Central memory CD4-positive, alpha-beta T cell (primary cell): ENCODE data around the gene GRK1.

Source experiments
- DNase-seq: peaks from one replicate; pipeline ENCODE4 v3.0.0; 2022

The GRK1 gene

DNA sequence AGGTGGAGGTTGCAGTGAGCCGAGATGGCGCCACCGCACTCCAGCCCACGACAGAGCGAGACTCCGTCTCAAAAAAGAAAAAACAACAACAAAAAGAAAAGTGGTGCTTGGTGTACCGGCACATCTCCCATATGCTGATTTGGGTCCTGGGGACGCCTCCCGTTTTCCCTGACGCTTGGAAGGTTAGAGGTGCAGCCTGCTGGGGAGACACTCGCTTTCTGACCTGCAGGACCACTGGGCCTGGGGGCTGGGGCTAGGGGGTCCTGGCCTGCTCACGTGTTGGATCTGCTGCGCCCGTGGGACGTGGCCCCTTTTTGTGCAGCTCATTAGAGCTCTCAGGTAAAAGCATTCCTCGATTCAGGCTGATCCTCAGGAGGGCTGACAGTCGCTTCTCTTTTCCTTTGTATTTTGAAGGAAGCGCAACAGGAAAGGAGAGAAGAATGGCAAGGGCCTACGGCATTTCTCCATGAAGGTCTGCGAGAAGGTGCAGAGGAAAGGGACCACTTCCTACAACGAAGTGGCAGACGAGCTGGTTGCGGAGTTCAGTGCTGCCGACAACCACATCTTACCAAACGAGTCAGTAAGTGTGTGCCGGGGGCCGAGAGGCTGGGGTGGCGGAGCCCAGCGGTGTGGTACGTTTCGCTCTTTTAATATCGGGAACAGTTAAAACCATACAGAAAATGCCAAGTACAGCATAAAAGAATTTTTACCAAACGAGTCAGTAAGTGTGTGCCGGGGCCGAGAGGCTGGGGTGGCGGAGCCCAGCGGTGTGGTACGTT is 34.1 kb upstream of the GRK1 start:
- DNase-seq = no peak

- DNase-seq = no peak
These were observed 33.5 kb upstream of the GRK1 start for GRCh38 chr13:113633485-113633873.

DNA sequence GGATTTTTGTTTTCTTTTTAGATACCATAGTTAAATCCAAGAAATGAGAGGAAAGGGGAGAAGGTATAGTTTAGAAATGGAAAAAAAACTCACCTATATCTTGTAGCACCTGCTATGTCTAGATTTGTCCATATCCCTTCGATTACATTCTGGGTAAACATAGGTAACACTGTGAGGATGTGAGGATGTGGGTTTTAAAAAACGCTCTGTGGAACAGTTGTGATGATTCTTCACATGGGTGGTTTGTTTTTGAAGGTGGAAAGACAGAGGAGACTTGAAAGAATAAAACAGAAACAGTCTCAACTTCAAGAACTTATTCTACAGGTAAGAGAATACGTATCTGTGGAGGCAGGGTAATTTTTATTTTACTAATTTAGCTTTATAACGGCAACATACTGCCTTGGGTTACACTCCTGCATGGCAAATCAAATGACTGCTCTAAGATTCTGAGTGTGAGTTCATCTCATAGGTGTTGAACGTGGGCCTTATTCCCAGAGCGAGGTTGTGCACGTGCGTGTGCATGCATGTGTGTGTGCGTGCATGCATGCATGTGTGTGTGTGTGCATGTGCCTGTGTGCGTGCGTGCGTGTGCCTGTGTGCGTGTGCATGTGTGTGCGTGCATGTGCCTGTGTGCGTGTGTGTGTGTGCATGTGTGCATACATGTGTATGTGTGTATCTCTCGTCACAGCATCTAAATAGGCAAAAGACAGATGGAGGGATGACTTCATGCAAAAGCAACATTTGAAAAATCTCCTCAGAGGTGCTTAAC is 32.6 kb upstream of the GRK1 start:
- no peak for DNase-seq

GRCh38 chr13:113635048-113635420 is 32.0 kb upstream of the GRK1 start:
- DNase-seq = no peak

GRCh38 chr13:113635709-113636108 is 31.3 kb upstream of the GRK1 start:
- no peak for DNase-seq

GRCh38 chr13:113636266-113636963 is 30.6 kb upstream of the GRK1 start:
- no peak for DNase-seq

DNA sequence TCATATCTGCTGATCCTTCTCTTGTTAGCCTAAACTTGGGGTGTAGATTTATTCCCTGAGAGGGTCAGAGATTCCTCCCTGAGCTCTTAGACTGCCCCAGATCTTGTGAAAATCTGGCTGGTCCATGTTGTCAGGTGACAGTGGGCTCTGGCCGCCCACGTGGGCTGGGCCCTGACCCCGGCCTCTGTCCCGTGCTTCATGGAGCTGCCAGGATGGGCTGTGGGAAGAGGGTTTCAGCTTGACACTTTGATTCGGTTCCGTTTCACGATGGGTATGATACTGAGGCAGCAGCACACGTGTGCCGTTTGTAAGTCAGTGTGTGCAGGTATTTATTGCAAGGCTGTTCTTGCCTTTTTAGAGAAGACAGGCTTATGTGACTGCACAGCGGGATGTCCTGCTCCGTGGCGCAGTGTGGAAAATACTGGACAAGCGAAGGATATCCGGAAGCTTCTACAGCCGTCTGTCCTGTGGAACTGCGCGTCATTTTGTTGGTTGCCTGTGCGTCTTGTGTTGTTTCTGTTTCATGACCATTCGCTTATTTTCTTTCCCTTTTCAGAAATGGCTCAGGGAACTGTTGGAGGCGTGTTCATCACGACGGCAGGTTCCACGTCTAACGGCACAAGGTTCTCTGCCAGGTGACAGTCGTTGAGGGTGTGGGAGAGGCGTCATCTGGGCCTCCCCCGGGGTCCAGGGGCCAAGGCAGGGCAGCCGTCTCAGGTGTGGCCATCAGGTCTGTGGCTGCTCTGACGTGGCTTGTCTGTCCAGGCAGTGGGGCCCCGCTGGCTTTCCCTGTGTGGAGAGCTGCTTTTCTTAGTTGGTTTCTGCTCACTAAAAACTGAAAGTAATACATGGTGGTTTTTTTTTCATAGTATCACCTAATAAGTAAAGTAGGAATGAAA is 29.5 kb upstream of the GRK1 start:
- no peak for DNase-seq

- DNase-seq = no peak
These were observed 28.8 kb upstream of the GRK1 start for GRCh38 chr13:113638173-113638746.

- DNase-seq = no peak
These were observed 28.2 kb upstream of the GRK1 start for GRCh38 chr13:113638806-113639205.

- no peak for DNase-seq
These were observed 27.3 kb upstream of the GRK1 start for GRCh38 chr13:113639616-113640262.

GRCh38 chr13:113641426-113641825 is 25.6 kb upstream of the GRK1 start:
- no peak for DNase-seq

DNA sequence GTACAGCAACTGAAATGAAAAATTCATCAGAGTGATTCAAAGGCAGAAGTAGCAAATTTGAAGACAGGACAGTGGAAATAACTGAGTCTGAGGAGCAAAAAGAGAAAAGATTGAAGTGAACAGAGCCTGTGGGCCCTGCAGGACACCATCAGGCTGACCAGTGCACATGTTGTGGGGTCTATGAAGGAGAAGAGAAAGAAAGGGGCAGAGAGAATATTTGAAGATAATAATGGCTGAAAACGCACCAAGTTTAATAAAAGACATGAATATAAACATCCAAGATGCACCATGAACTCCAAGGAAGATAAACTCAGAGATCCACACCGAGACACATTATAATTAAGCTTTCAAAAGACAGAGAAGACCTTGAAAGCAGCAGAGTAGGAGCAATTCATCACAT is 24.5 kb upstream of the GRK1 start:
- no peak for DNase-seq

DNA sequence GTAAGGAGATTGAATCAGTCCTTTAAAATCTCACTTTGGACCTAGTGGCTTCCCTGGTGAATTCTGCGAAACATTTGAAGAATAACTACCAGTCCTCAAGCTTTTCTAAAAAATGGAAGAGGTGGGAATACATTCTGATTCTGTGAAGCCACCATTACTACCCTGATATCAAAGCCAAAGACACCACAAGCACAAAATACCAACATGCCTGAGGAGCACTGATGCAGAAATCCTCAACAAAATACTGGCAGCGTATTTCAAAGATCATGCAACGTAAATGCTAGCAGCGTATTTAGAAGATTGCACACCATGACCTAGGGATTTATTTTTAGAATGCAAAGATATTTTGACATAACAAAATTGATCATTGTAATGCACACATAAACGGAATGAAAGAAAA is 23.4 kb upstream of the GRK1 start:
- DNase-seq = no peak

GRCh38 chr13:113644800-113645199 is 22.2 kb upstream of the GRK1 start:
- no peak for DNase-seq

- DNase-seq = no peak
These were observed 21.7 kb upstream of the GRK1 start for GRCh38 chr13:113645329-113645728.

DNA sequence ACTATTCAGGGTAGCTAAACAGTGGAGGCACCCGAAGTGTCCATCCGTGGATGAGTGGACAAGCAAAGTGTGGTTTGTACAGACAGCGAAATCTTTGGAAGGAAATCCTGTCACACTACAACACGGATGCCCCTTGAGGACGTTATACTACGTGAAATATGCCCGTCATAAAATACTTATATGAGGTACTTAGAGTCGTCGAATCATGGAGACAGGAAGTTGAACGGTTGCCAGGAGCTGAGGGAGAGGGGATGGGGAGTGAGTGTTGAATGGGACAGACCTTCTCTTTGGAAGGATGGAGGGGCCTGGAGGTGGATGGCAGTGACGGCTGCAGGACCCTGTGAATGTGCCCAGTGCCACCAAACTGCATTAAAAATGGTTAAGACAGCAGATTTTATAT is 20.6 kb upstream of the GRK1 start:
- DNase-seq = no peak

- no peak for DNase-seq
These were observed 20.1 kb upstream of the GRK1 start for GRCh38 chr13:113646921-113647340.

DNA sequence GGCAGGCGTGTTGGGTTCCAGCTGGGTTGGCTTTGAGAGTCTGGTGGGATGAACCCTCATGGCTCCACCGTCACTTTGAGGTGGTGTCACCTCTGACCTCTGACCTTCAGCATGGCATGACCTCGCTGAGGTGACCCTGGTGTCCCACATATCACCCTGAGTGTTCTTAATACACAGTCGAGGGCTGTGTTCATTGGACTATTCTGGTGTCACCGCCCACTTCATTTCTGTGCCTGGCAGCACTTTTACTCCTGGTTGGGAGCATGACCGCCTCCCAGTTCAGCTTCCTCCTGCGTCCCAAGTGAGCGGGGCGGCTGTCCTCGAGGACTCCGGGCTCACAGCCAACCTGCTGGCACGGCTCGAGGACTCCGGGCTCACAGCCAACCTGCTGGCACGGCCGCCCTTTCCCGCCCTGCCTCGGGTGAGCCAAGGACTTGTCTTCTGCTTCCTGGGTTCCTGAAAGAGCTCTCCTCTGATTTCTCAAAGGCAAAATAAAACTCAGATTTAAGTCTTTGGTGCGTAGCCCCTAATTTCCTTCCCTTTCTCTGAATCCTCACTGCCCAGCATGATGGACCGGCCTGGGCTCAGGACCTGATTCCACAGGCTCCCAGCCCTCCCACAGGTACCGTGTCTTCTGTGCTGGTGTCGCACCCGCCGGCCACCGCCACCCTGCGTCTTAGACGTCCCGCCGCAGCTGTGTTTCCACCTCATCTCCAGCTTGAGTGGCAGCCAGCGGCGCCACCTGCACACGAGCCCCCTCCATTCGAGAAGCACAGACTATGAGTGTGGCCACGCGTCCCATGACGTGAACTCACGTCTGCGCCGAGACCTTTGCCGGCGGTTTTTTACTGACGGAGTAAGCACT is 19.4 kb upstream of the GRK1 start:
- no peak for DNase-seq

- DNase-seq = no peak
These were observed 18.8 kb upstream of the GRK1 start for GRCh38 chr13:113648216-113648610.

DNA sequence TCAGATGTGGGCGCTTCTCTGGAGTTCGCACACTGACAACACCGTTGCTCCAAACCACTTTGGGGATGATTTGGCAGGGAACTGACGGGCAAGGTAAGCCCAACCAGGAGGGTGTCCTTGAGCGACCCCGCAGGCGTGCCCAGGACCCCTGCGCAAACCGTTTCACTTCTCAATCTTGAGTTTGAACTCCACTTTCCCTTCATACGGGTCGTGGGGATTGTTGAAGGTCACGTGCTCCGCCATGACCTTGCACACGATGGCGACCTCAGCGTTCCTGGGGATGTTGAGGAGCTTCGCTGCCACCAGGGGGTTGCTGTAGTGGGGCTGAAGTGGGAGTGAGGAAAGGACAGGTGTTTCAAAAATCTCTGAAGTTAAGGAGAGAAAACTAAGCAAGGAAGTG is 17.8 kb upstream of the GRK1 start:
- no peak for DNase-seq

- DNase-seq = no peak
These were observed 16.7 kb upstream of the GRK1 start for GRCh38 chr13:113650275-113650674.
